Spleen (tissue), 7 donors: Measurements from ENCODE around the gene IMMP1L.

ENCODE experiments used
- CTCF ChIP-seq, 11 experiments: fragments of 200-600 bp in 7 of 11; fragments of 450-650 bp in 4 of 11; sonication (generic) in 4 of 11; IDR thresholded peaks in 8 of 11; conservative IDR thresholded peaks in 3 of 11; 1 replicate in 7 of 11; 2 replicates in 4 of 11; pipeline versions ENCODE4 v1.4.0 to v1.8.0; 2016 to 2021; ENCODE audit warnings: antibody characterized with exemption in 11 of 11, inconsistent platforms in 4 of 11, mild to moderate bottlenecking in 1 of 11
- POLR2AphosphoS5 ChIP-seq, 3 donors: sonication (generic); formaldehyde crosslinking; IDR thresholded peaks; one replicate each; pipeline ENCODE4 v1.5.1; 2017; ENCODE audit warnings: antibody characterized with exemption in 3 of 3
- donor health status: DM: no; HTN: no; CAD: no; lungs with moderate emphysema.
- donor health status: DM: no; HTN: no; CAD: no.
- donor health status: DM: no; HTN: no; CAD: no.

GRCh38 chr11:31450841-31451240 lies 58.6 kb downstream of the IMMP1L start:
- no peak for TF ChIP-seq POLR2AphosphoS5 (IDR thresholded peaks at IDR 0.05)
- TF ChIP-seq CTCF (IDR thresholded peaks at IDR 0.05 in 8 of 11, conservative IDR thresholded peaks at IDR 0.05 in 3 of 11): no peak
